ENCODE results near the gene PRDM2.

DNA sequence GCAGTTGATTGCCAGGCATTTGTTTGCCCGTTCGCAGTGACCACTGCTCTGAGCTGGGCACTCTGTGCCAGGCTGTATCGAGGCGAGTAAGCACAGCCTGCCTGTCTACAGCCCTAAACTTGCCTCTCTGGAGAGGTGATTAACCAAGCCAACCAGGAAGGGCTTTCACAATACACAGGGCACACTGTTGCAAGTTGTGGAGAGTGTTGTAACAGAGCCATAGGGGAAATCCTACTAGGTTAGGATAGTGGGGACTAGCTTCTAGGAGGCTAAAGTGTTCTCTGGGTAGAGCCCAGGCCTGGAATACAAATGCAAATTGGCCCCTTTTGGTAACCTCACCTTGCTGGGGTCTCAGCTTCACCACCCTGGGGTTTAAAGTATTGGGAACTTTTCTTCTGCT, 23.8 kb downstream of the PRDM2 start:
- TF ChIP-seq CTBP1 (IDR thresholded peaks at IDR 0.05; ENCODE audit: borderline replicate concordance) (no peak), BHLHE40 (IDR thresholded peaks at IDR 0.05; ENCODE audit: borderline replicate concordance) (no peak), FOXM1 (IDR thresholded peaks at IDR 0.05; ENCODE audit: borderline replicate concordance) (no peak), SP1 (IDR thresholded peaks at IDR 0.05) (no peak), TARDBP (IDR thresholded peaks at IDR 0.05) (no peak), LEF1 (IDR thresholded peaks at IDR 0.05; ENCODE audit: borderline replicate concordance) (no peak), FOXK2 (IDR thresholded peaks at IDR 0.05) (no peak), NFRKB (IDR thresholded peaks at IDR 0.05) (no peak), ZNF384 (IDR thresholded peaks at IDR 0.05) (no peak), SUZ12 (IDR thresholded peaks at IDR 0.05) (no peak), L3MBTL2 (conservative IDR thresholded peaks at IDR 0.05) (no peak), ELF4 (IDR thresholded peaks at IDR 0.05) (no peak), FOXA1 (IDR thresholded peaks at IDR 0.05) (no peak)
